ENCODE measurements around the gene ANKRD11. TPM values are rescaled to one million over a fixed set of nuclear protein-coding genes. Genes with fewer than 3 reads are reported as not detected.
A peak's percentile ranks its signal among the peaks of the same experiment; 100 is the strongest.

The ANKRD11 gene
- total RNA-seq, 2 experiments from 2014 or later = 157 to 175 TPM

DNA sequence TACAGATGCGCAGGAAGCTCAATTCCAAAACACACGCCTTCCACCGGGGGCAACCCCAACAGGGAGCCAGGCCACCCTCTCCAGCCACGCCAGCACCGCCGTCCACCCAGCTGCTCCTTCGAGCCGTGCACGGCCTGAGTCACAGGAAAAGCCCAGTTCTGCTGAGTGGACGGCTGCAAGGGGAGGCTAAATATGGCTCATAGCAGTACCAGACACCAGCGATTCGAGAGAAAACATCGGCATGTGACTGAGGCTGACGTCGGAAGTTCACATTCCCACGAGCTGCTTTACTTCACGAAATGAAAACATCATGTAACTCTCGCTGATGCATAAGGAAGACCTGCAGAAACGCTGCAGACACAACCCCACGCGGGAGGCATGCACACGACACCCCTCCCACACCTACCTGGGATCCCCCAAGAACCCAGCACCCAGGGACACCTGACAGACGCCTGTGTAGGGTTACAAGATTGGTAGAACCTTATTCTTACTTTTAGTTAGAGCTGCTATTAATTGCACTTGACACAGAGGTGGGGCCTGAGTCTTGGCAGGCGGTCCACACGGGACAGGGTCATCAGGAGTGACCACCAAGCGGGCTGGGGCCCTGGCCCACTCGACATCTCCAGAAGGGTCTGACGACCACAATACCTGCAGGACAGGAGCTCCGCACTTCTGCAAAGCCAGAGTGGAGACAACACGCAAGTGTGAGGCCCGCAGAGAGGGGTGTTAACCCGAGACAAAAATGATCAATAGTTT lies 116.8 kb downstream of the ANKRD11 start:
- H3K36me3 Mint-ChIP-seq (ENCODE audit: low read depth) = peaks cover 30% of the 10 kb centered on the region
- CTCF ChIA-PET = no interaction called here
- no peak overlapping the region for H3K4me3 Mint-ChIP-seq

DNA sequence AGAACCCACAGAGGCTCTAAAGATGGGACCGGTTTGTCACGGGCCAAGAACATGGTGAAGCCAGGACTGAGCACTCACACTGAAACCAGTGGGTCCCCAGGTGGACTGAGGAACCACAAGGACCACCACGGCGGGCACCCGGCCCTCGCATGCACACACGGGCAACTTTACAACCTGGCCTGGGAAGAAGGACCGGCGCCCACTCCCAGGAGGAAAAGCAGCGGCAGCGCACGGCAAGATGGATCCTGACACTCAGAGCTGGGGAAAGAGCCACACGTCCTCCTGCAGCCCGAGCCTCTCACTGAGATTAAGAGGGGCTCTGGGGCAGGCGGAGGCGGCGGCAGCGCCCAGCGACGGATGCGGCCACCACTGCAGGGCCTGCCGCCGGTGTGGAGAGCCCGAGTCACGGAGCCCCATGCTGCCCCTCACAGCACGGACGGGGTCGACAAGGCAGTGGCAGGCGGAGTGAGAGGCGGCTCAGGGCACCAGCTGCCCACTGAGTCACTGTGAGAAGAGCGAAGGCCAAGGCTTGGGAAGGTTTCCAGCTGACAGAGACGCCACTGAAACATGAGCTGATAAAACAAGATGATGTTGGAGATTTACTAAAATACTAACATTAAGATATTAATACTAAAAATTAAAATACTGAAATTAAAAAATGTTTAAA lies 118.3 kb downstream of the ANKRD11 start:
- ATAC-seq = no peak
- H3K4me1 Mint-ChIP-seq (ENCODE audit: low read depth) = peaks cover 66% of the 10 kb centered on the region
- H3K27ac Mint-ChIP-seq = no peak overlapping the region
- DNase-seq = no peak
- no peaks in the 10 kb centered on the region for H3K27me3 Mint-ChIP-seq (ENCODE audit: low read depth)
- ChIA-PET POLR2A (no interaction called here), CTCF (interaction anchor here (1.1 kb wide), 1 partner anchor 11 kb away, joined by 4 read pairs; no protein-coding TSS in a partner anchor)
- H3K4me3 Mint-ChIP-seq = no peak overlapping the region
- no peaks in the 10 kb centered on the region for H3K9me3 Mint-ChIP-seq (ENCODE audit: insufficient read depth)
- H3K36me3 Mint-ChIP-seq (ENCODE audit: low read depth) = peaks cover 33% of the 10 kb centered on the region

More for the DNA sequence above, 116.8 kb downstream of the ANKRD11 start:
- DNase-seq = no peak
- H3K27ac Mint-ChIP-seq = no peak overlapping the region
- POLR2A ChIA-PET = no interaction called here
- ATAC-seq = no peak
- H3K4me1 Mint-ChIP-seq (ENCODE audit: low read depth) = peaks cover 68% of the 10 kb centered on the region
- H3K27me3 Mint-ChIP-seq (ENCODE audit: low read depth) = no peaks in the 10 kb centered on the region
- H3K9me3 Mint-ChIP-seq (ENCODE audit: insufficient read depth) = no peaks in the 10 kb centered on the region

GRCh38 chr16:89371386-89371785 lies 119.0 kb downstream of the ANKRD11 start:
- ATAC-seq (no peak), DNase-seq (no peak)
- Mint-ChIP-seq H3K36me3 (ENCODE audit: low read depth) (peaks cover 36% of the 10 kb centered on the region), H3K9me3 (ENCODE audit: insufficient read depth) (no peaks in the 10 kb centered on the region), H3K27ac (peak overlapping the region; percentile 63), H3K4me1 (ENCODE audit: low read depth) (peaks cover 66% of the 10 kb centered on the region), H3K27me3 (ENCODE audit: low read depth) (no peaks in the 10 kb centered on the region), H3K4me3 (no peak overlapping the region)
- ChIA-PET CTCF (interaction anchor here (1.1 kb wide), 1 partner anchor 11 kb away, joined by 4 read pairs; no protein-coding TSS in a partner anchor), POLR2A (no interaction called here)

GRCh38 chr16:89370601-89371000 lies 119.8 kb downstream of the ANKRD11 start:
- no peaks in the 10 kb centered on the region for H3K27me3 Mint-ChIP-seq (ENCODE audit: low read depth)
- H3K27ac Mint-ChIP-seq = no peak overlapping the region
- CTCF ChIA-PET = interaction anchor here (0.7 to 1.1 kb wide), 3 partner anchors 10 to 40 kb away, joined by 4 to 5 read pairs (median 4); no protein-coding TSS in a partner anchor
- POLR2A ChIA-PET = no interaction called here
- peaks cover 68% of the 10 kb centered on the region for H3K4me1 Mint-ChIP-seq (ENCODE audit: low read depth)
- H3K4me3 Mint-ChIP-seq = no peak overlapping the region
- ATAC-seq = no peak
- peaks cover 36% of the 10 kb centered on the region for H3K36me3 Mint-ChIP-seq (ENCODE audit: low read depth)
- no peaks in the 10 kb centered on the region for H3K9me3 Mint-ChIP-seq (ENCODE audit: insufficient read depth)
- no peak for DNase-seq

- H3K4me1 Mint-ChIP-seq (ENCODE audit: low read depth) = peaks cover 72% of the 10 kb centered on the region
- peaks cover 36% of the 10 kb centered on the region for H3K36me3 Mint-ChIP-seq (ENCODE audit: low read depth)
- no peaks in the 10 kb centered on the region for H3K9me3 Mint-ChIP-seq (ENCODE audit: insufficient read depth)
- DNase-seq (no peak), ATAC-seq (no peak)
- no peak overlapping the region for H3K27ac Mint-ChIP-seq
- ChIA-PET CTCF (interaction anchor here (0.7 to 1.5 kb wide), 3 partner anchors 10 to 41 kb away, joined by 3 to 5 read pairs (median 4); no protein-coding TSS in a partner anchor), POLR2A (no interaction called here)
- H3K27me3 Mint-ChIP-seq (ENCODE audit: low read depth) = no peaks in the 10 kb centered on the region
- H3K4me3 Mint-ChIP-seq = no peak overlapping the region
Measured at GRCh38 chr16:89370081-89370511, 120.3 kb downstream of the ANKRD11 start.

DNA sequence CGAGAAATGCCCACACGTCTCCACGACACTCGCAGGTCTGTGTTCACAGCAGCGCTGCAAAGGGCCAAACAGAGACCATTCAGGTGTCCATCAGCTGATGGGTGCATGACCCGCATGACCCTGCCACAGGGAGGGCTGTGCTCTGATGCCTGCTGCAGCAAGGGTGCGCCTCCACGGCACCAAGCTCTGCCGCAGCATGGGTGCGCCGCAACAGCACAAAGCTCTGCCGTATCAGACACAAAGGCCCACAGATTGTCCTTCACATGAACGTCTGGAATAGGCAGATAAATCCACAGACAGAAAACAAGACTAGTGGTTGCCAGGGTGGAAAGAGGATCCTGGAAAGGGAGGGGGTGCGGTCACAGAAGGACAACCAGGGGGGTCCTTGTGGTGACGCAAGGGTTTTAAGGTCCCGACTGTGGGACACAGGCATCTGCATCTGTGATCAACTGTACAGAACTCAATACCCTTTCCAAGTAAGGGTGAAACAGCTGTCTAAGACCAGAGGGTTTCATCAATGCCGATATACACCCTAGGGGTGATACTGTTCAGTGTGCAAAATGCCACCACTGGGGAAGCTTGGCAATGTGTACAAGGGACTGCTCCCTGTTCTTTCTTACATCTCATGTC lies 121.0 kb downstream of the ANKRD11 start:
- peaks cover 35% of the 10 kb centered on the region for H3K36me3 Mint-ChIP-seq (ENCODE audit: low read depth)
- ATAC-seq (no peak), DNase-seq (no peak)
- POLR2A ChIA-PET = no interaction called here
- no peak overlapping the region for H3K4me3 Mint-ChIP-seq
- no peaks in the 10 kb centered on the region for H3K9me3 Mint-ChIP-seq (ENCODE audit: insufficient read depth)
- H3K27me3 Mint-ChIP-seq (ENCODE audit: low read depth) = no peaks in the 10 kb centered on the region
- no peak overlapping the region for H3K27ac Mint-ChIP-seq
- peaks cover 74% of the 10 kb centered on the region for H3K4me1 Mint-ChIP-seq (ENCODE audit: low read depth)
- CTCF ChIA-PET = interaction anchor here (1.1 to 1.5 kb wide), 2 partner anchors 9 to 13 kb away, joined by 3 to 5 read pairs; no protein-coding TSS in a partner anchor

DNA sequence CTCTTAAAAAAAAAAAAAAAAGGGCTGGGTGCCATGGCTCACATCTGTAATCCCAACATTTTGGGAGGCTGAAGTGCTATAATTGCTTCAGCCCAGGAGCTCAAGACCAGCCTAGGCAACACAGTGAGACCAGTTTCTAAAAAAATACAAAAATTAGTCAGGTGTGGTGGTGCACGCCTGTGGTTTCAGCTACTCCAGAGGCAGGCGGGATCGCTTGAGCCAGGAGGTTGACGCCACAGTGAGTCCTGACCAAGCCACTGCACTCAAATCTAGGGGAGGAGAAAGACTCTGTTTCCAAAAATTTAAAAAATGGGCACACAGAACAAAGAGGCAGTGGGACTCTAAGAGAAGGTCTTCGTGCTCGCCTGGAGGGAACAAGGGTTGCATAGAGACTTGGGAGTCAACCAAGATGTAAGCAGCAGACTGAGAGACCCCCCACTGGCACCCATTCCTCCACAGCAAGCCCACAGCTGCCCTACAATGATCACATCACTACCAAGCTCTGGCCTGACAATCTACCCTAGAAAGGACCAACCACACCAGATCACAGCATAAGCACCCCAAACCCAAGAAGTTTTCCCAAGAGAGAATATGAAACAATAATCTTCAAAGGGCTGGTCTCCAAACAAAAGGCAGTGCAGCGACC lies 121.6 kb downstream of the ANKRD11 start:
- Mint-ChIP-seq H3K4me3 (no peak overlapping the region), H3K4me1 (ENCODE audit: low read depth) (peaks cover 79% of the 10 kb centered on the region), H3K27ac (peak overlapping the region; percentile 43), H3K36me3 (ENCODE audit: low read depth) (peaks cover 37% of the 10 kb centered on the region), H3K9me3 (ENCODE audit: insufficient read depth) (no peaks in the 10 kb centered on the region), H3K27me3 (ENCODE audit: low read depth) (no peaks in the 10 kb centered on the region)
- POLR2A ChIA-PET = no interaction called here
- CTCF ChIA-PET = interaction anchor here (1.0 to 1.5 kb wide), 2 partner anchors 14 to 140 kb away, joined by 3 read pairs; partner anchors contain the start of gene SPG7
- no peak for DNase-seq
- no peak for ATAC-seq

GRCh38 chr16:89367538-89367915 lies 122.8 kb downstream of the ANKRD11 start:
- CTCF ChIA-PET = no interaction called here
- peaks cover 83% of the 10 kb centered on the region for H3K4me1 Mint-ChIP-seq (ENCODE audit: low read depth)
- H3K9me3 Mint-ChIP-seq (ENCODE audit: insufficient read depth) = no peaks in the 10 kb centered on the region
- ATAC-seq (no peak), DNase-seq (no peak)
- POLR2A ChIA-PET = no interaction called here
- H3K27ac Mint-ChIP-seq = no peak overlapping the region
- H3K36me3 Mint-ChIP-seq (ENCODE audit: low read depth) = peaks cover 31% of the 10 kb centered on the region
- H3K4me3 Mint-ChIP-seq = no peak overlapping the region
- H3K27me3 Mint-ChIP-seq (ENCODE audit: low read depth) = no peaks in the 10 kb centered on the region

GRCh38 chr16:89366561-89367537 lies 123.5 kb downstream of the ANKRD11 start:
- H3K27ac Mint-ChIP-seq = no peak overlapping the region

GRCh38 chr16:89365996-89366395 lies 124.4 kb downstream of the ANKRD11 start:
- Mint-ChIP-seq H3K36me3 (ENCODE audit: low read depth) (peaks cover 30% of the 10 kb centered on the region), H3K4me1 (ENCODE audit: low read depth) (peaks cover 96% of the 10 kb centered on the region), H3K27ac (no peak overlapping the region), H3K27me3 (ENCODE audit: low read depth) (no peaks in the 10 kb centered on the region), H3K4me3 (no peak overlapping the region), H3K9me3 (ENCODE audit: insufficient read depth) (no peaks in the 10 kb centered on the region)
- ChIA-PET CTCF (no interaction called here), POLR2A (no interaction called here)
- ATAC-seq (no peak), DNase-seq (no peak)

More at GRCh38 chr16:89366561-89367537, 123.5 kb downstream of the ANKRD11 start:
- peaks cover 90% of the 10 kb centered on the region for H3K4me1 Mint-ChIP-seq (ENCODE audit: low read depth)
- CTCF ChIA-PET = no interaction called here
- ATAC-seq (no peak), DNase-seq (no peak)
- H3K27me3 Mint-ChIP-seq (ENCODE audit: low read depth) = no peaks in the 10 kb centered on the region
- no peak overlapping the region for H3K4me3 Mint-ChIP-seq
- POLR2A ChIA-PET = no interaction called here
- H3K36me3 Mint-ChIP-seq (ENCODE audit: low read depth) = peaks cover 31% of the 10 kb centered on the region
- H3K9me3 Mint-ChIP-seq (ENCODE audit: insufficient read depth) = no peaks in the 10 kb centered on the region

- Mint-ChIP-seq H3K4me1 (ENCODE audit: low read depth) (peaks cover 96% of the 10 kb centered on the region), H3K36me3 (ENCODE audit: low read depth) (peaks cover 37% of the 10 kb centered on the region), H3K27me3 (ENCODE audit: low read depth) (no peaks in the 10 kb centered on the region), H3K27ac (no peak overlapping the region), H3K9me3 (ENCODE audit: insufficient read depth) (no peaks in the 10 kb centered on the region), H3K4me3 (peak overlapping the region; percentile 1)
- DNase-seq (no peak), ATAC-seq (no peak)
- ChIA-PET POLR2A (no interaction called here), CTCF (no interaction called here)
Measured at GRCh38 chr16:89365044-89365467, 125.3 kb downstream of the ANKRD11 start.

All from activated CD8-positive, alpha-beta T cell treated with anti-CD3 and anti-CD28 coated beads, Interleukin-2, amount 10 ng/mL, durations not matched to agents 7 days and 5 days (primary cell).